BJ (cell line): ENCODE data around the gene MRPS2. TPM values are rescaled to one million over a fixed set of nuclear protein-coding genes. Genes with fewer than 3 reads are reported as not detected.

Experiments used
- CTCF ChIA-PET: fragments of 350-600 bp; formaldehyde crosslinking; extraction: SDS; loops from one replicate; lab custom pipeline; 2021; ENCODE audit warnings: antibody characterized with exemption, inconsistent platforms; lab: Yijun Ruan, JAX
- POLR2A ChIA-PET: fragments of 300-600 bp; sonication (Branson Sonifier 250); formaldehyde crosslinking; extraction: SDS; loops from one replicate; lab custom pipeline; 2021; ENCODE audit warnings: antibody characterized with exemption; lab: Charles Lee
- DNase-seq: peaks from one replicate; pipeline ENCODE4 v3.0.0-alpha.2; 2011; ENCODE audit warnings: low read depth
- H3K27me3 ChIP-seq: 2 replicates; pipeline ENCODE4 v1.6.0; 2011; ENCODE audit warnings: low read length; ENCODE audit not compliant: control insufficient read depth, insufficient read depth
- H3K36me3 ChIP-seq: 2 replicates; pipeline ENCODE4 v1.5.1; 2011; ENCODE audit warnings: low read length; ENCODE audit not compliant: control insufficient read depth, insufficient read depth
- H3K4me3 ChIP-seq: 2 replicates; pipeline ENCODE4 v1.5.1; 2011; ENCODE audit warnings: low read depth, mild to moderate bottlenecking, control low read depth, low read length
- polyA plus RNA-seq: library from polyadenylated mRNA; depleted of rRNA; stranded (reverse); fragments of >200 nt; gene quantifications from 2 replicates; pipeline ENCODE4 v1.2.3, GENCODE V29; 2011
- TF ChIP-seq, protein P1 (sequence below): IDR thresholded peaks from 2 replicates; pipeline ENCODE4 v1.5.1; 2011; ENCODE audit warnings: low read depth, mild to moderate bottlenecking, control low read depth, inconsistent platforms, low read length, moderate library complexity; ENCODE audit not compliant: insufficient read depth

Gene MRPS2
- polyA plus RNA-seq, 1 experiment = 102 TPM

DNA sequence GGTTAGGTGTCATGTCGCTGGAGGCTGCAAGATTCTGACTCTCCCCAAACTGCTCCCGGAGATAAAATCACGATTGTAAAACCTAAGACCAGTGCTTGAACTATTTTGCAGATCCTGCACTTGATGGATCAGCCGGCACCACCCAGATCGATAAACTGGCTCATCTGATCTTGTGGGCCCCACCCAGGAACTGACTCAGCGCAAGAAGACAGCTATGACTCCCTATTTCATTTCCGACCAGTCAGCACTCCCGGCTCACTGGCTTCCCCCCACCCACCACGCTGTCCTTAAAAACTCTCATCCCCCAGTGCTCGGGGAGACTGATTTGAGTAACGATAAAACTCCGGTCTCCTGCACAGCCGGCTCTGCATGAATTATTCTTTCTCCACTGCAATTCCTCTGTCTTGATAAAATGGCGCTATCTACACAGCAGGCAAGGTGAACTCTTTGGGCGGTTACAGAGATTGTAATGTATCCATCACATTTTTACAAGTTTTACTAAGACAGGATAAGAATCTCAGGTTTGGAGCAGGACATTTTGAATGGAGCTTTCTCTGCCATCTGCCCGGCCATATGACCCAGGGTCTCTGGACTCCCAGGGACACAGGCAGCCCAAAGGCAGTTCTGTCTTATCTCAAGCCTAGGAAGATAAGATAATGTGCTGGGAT, 31.5 kb upstream of the MRPS2 start:
- H3K27me3 ChIP-seq = no peaks in the 10 kb centered on the region
- 0 out of 2 replicates have a peak overlapping the region, but pooled peaks have one; percentile 6 for H3K4me3 ChIP-seq
- ChIA-PET POLR2A (no interaction called here), CTCF (interaction anchor here (0.7 kb wide), 1 partner anchor 9 kb away, joined by 3 read pairs; no protein-coding TSS in a partner anchor)
- H3K36me3 ChIP-seq = no peaks in the 10 kb centered on the region
- TF ChIP-seq, protein P1, sequence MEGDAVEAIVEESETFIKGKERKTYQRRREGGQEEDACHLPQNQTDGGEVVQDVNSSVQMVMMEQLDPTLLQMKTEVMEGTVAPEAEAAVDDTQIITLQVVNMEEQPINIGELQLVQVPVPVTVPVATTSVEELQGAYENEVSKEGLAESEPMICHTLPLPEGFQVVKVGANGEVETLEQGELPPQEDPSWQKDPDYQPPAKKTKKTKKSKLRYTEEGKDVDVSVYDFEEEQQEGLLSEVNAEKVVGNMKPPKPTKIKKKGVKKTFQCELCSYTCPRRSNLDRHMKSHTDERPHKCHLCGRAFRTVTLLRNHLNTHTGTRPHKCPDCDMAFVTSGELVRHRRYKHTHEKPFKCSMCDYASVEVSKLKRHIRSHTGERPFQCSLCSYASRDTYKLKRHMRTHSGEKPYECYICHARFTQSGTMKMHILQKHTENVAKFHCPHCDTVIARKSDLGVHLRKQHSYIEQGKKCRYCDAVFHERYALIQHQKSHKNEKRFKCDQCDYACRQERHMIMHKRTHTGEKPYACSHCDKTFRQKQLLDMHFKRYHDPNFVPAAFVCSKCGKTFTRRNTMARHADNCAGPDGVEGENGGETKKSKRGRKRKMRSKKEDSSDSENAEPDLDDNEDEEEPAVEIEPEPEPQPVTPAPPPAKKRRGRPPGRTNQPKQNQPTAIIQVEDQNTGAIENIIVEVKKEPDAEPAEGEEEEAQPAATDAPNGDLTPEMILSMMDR = no peak
- no peak for DNase-seq

DNA sequence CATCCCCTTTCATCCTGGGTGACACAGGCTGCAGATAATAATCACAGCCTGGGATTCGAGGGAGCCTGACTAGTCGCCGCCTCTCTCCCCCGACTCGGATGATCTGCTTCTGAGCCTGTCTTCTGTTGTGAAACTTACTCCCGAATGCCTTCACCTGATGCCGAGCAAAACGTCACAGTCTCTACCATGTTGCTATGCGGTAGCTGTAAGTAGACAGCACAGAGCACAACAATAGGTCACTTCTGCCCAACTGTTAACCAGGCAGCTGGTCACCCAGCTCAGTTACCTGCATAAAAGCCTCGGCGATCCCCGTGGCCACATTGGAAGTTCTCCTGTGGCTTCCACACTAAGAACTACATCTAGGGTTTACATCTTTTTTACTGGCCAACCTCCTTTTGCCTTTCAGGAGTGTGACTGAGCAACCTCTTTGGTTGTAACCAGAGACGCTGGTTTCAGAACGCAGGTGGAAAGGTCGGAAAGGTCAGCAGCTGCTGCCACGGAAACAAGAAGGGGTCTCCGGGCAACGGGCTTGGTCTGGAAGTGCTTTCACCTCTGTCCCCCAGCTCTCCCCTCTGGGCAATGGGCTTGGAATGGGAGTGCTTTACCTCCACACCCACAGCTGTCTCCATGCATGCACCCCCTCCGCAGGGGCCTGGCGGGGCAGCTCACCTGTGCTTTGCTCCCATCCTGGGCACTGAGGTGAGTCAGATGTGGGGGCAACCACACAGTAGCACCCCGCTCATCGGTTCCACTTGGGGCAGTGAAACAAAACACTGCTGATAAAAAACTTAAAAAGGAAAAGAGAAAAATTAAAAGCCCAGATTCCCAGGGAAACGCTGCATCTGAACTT, 28.5 kb upstream of the MRPS2 start:
- TF ChIP-seq, protein P1 = no peak
- POLR2A ChIA-PET = no interaction called here
- CTCF ChIA-PET = interaction anchor here (0.7 to 1.6 kb wide), 2 partner anchors 14 to 59 kb away, joined by 3 read pairs; no protein-coding TSS in a partner anchor
- no peak overlapping the region for H3K4me3 ChIP-seq
- no peaks in the 10 kb centered on the region for H3K36me3 ChIP-seq
- H3K27me3 ChIP-seq = no peaks in the 10 kb centered on the region
- DNase-seq = no peak

DNA sequence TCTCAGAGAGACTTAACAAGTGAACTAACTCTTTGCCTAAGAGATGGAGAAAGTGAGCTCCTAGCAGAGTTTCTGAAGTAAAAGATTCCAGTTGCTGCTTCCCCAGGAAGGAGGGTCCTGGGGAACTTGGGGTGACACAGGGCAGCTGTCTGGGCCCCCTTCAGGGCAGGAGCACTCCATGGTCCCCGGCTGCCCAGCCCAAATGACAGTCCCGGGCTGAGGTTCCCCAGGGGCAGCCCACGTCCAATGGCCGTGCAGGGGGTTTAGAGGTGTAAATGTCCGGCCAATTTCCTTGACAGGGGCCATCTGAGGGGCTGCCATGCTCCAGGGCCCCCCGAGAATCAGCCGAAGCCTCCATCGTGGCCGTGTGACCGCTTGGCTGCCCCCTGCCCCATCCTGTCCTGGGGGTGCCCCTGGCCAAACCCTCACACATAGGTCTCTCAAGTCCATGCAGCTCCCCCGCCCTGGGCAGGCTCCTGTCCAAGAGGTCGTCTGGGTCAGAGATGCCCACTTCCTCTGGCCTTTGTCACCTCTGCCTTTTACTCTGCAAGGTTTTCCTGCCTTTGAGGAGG, 26.4 kb upstream of the MRPS2 start:
- Histone ChIP-seq H3K4me3 (no peak overlapping the region), H3K36me3 (no peaks in the 10 kb centered on the region), H3K27me3 (no peaks in the 10 kb centered on the region)
- DNase-seq = no peak
- CTCF ChIA-PET = interaction anchor here (0.8 kb wide), 1 partner anchor 1319 kb away, joined by 3 read pairs; no protein-coding TSS in a partner anchor
- TF ChIP-seq, protein P1 = no peak
- POLR2A ChIA-PET = no interaction called here

DNA sequence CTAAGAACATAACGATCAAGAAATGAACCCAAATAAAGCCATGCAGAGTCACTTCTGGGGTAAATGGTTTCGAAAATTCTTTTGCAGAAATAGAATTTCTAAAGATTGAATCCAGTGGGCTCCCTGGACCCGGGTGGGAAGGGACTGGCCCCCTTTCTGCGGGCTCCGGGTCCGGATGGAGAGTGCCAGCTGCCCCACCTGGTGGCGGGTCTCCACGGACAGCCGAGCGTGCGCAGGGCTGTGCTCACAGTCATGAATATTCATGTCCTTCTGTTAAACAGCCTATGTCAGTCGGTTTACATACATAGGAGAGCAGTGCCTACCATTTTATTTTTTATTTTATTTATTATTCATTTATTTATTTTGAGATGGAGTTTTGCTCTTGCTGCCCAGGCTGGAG, 25.6 kb upstream of the MRPS2 start:
- Histone ChIP-seq H3K36me3 (no peaks in the 10 kb centered on the region), H3K27me3 (no peaks in the 10 kb centered on the region), H3K4me3 (no peak overlapping the region)
- TF ChIP-seq, protein P1 = peak; percentile 53
- ChIA-PET CTCF (interaction anchor here (0.8 to 1.0 kb wide), 2 partner anchors 32 to 1320 kb away, joined by 3 read pairs; no protein-coding TSS in a partner anchor), POLR2A (no interaction called here)
- DNase-seq = no peak
